Esophagus squamous epithelium (tissue), 4 donors: Measurements from ENCODE around the gene PTPRN2.

Experiments
- POLR2A ChIP-seq, 4 donors: fragments of 450-650 bp; IDR thresholded peaks; one replicate each; pipeline ENCODE4 v1.6.1; 2017; ENCODE audit warnings: antibody characterized with exemption in 4 of 4, mild to moderate bottlenecking in 4 of 4, moderate library complexity in 3 of 4
- TF ChIP-seq, protein P1 (sequence below), 6 experiments: fragments of 450-650 bp in 4 of 6; fragments of 200-600 bp in 2 of 6; sonication (generic) in 2 of 6; IDR thresholded peaks; one replicate each; pipeline ENCODE4 v1.5.1; 2016 to 2019; ENCODE audit warnings: antibody characterized with exemption in 6 of 6, mild to moderate bottlenecking in 4 of 6, moderate library complexity in 4 of 6

DNA sequence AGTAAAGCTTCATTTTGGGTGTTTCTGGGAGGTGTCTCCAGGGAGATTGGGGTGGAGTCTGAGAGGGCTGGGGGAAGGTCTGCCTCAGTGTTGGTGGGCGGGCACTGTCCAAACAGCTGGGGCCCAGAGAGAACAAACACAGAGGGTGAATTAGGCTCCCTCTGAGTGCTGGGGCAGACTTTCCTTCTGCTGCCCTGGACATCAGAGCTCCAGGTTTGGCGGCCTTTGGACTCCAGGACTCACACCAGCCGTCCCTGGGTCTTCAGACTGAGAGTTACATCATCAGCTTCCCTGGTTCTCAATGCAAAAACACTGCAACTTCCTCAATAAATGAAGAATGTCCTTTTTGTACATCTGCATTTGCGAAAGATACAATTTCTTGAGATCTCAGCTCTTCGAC, 427.4 kb downstream of the PTPRN2 start:
- TF ChIP-seq, protein P1, sequence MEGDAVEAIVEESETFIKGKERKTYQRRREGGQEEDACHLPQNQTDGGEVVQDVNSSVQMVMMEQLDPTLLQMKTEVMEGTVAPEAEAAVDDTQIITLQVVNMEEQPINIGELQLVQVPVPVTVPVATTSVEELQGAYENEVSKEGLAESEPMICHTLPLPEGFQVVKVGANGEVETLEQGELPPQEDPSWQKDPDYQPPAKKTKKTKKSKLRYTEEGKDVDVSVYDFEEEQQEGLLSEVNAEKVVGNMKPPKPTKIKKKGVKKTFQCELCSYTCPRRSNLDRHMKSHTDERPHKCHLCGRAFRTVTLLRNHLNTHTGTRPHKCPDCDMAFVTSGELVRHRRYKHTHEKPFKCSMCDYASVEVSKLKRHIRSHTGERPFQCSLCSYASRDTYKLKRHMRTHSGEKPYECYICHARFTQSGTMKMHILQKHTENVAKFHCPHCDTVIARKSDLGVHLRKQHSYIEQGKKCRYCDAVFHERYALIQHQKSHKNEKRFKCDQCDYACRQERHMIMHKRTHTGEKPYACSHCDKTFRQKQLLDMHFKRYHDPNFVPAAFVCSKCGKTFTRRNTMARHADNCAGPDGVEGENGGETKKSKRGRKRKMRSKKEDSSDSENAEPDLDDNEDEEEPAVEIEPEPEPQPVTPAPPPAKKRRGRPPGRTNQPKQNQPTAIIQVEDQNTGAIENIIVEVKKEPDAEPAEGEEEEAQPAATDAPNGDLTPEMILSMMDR (IDR thresholded peaks at IDR 0.05) = no peak
- TF ChIP-seq POLR2A (IDR thresholded peaks at IDR 0.05) = no peak
